ENCODE data around the gene EXO5. TPM values are rescaled to one million over a fixed set of nuclear protein-coding genes. Genes with fewer than 3 reads are reported as not detected.

The EXO5 gene
- total and polyA plus RNA-seq, 2 of the 8 experiments (the other 6 are each of a cell fraction or from before 2014, with no cell fraction given), result 4.4 to 8.5 TPM

GRCh38 chr1:40546957-40547356, 38.4 kb downstream of the EXO5 start (continued):
- TF ChIP-seq CTBP2 (IDR thresholded peaks at IDR 0.05; ENCODE audit: borderline replicate concordance, insufficient read depth, insufficient read length, low read length), result no peak
- no peak for TF ChIP-seq EGR1 (IDR thresholded peaks at IDR 0.05; ENCODE audit: borderline replicate concordance, low read depth, low read length)
